Choroid plexus epithelial cell (primary cell): ENCODE measurements around the gene KCTD5.
"Not testable (repeated sequence)": the region's sequence is repeated elsewhere in the genome, so short reads cannot be mapped to it uniquely, and the experiment has no call there.

Source experiments
- DNase-seq: peaks from one replicate; pipeline ENCODE4 v3.0.0-alpha.2; 2010; ENCODE audit warnings: low read depth
- H3K4me3 ChIP-seq: 2 replicates; pipeline ENCODE4 v1.5.1; 2011; ENCODE audit warnings: low read depth, mild to moderate bottlenecking, control low read depth, low read length, moderate library complexity
- CTCF ChIP-seq: conservative IDR thresholded peaks from 2 replicates; pipeline ENCODE4 v1.5.1; 2011; ENCODE audit warnings: low read depth, mild to moderate bottlenecking, control low read depth, inconsistent platforms, low read length, moderate library complexity

The KCTD5 gene

GRCh38 chr16:2671741-2672140, 10.6 kb upstream of the KCTD5 start:
- H3K4me3 ChIP-seq = no peak overlapping the region
- no peak for DNase-seq
- TF ChIP-seq CTCF = no peak

DNA sequence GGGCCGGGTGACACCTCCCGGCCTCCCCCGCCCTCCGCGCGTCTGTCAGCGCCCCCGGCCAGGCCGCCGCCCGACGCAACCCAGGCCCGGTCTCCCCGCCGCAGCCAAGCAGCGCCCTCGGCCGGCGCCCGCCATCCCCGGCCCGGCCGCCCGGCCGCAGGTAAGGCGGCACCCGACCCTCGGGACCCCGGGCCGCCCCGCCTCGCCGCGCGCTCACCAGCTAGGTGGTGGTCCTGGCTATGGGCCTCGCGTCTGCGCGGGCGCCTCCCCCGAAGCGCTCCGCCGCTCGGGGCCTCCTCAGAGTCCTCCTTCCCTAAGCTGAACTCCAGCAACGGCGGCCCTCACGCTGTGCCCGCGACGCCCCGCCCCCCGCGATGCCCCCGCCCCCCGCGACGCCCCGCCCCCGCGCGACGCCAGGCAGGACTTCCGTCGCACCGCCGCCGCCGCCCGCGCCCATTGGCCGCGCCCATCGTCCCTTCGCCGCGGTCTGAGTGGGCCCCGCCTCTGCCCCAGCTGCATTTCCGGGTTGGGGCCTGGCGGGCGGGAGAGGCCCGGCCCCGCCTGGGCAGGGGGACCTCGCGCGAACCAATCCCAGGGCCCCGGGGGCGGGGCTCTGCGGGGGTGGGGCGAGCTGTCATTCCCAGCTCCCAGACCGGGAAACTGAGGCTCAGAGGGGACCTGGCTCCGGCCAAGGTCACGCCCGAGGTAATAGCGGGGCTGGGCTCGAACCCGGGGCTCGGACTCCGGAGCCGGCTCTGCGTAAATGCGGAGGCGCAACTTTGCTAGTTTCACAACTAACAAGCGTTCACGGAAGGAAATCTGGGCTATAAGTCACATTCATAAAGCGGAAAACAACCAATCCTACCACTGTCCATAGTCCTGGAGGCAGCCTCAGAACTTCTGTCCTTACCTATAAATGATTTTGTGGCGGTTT, 9.0 kb upstream of the KCTD5 start:
- TF ChIP-seq CTCF = no peak
- DNase-seq = peak; percentile 95

GRCh38 chr16:2675021-2675420, 7.3 kb upstream of the KCTD5 start:
- no peak for TF ChIP-seq CTCF
- no peak overlapping the region for H3K4me3 ChIP-seq
- no peak for DNase-seq

More for the DNA sequence above, 9.0 kb upstream of the KCTD5 start:
- H3K4me3 ChIP-seq = peak overlapping the region; percentile 70

GRCh38 chr16:2675714-2676113, 6.6 kb upstream of the KCTD5 start:
- no peak for TF ChIP-seq CTCF

DNA sequence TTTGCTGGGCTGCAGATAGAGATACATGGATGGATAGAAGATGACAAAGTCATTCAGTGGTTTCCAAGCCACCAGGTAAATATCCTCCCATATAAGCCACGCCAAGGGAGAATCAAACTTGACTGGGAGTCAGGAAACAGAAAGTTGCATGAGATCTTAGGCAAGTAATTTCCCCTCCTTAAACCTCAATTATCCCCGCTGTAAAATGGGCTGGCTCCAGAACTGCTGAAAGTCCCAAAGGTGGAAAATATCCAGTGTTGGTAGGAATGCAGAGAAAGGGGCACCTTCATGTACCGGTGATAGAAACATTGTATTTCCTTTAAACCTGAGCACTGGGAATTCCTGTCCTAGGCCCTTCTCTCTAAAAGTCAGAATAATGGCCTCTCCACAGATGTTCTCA, 5.4 kb upstream of the KCTD5 start:
- not testable (repeated sequence) for DNase-seq, H3K4me3 ChIP-seq

More at GRCh38 chr16:2675714-2676113, 6.6 kb upstream of the KCTD5 start:
- DNase-seq = no peak
- H3K4me3 ChIP-seq = no peak overlapping the region

- H3K4me3 ChIP-seq, DNase-seq: not testable (repeated sequence)
These were observed 3.9 kb upstream of the KCTD5 start for GRCh38 chr16:2678206-2678965.

DNA sequence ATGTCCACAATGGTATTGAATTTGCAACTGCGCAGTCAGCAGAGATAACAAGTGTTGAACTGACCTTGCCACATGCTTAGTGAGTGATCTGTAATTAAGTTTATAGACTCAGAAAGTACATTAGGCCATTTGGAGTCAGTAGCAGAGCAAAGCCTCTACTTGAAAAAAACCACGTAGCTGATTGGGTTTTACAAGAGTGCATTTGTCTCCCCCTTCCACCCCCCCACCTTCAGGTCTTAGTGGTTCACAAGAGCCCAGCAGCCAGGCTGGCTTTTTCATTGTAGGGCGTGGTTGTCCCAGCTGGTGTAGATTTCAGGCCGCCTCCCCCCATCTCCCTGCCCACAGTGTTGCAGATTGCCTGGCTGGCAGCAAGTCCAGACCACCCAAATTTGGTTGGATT, 2.4 kb upstream of the KCTD5 start:
- DNase-seq, H3K4me3 ChIP-seq: not testable (repeated sequence)

- H3K4me3 ChIP-seq, DNase-seq: not testable (repeated sequence)
These were observed 2.0 kb upstream of the KCTD5 start for GRCh38 chr16:2680360-2680759.

DNA sequence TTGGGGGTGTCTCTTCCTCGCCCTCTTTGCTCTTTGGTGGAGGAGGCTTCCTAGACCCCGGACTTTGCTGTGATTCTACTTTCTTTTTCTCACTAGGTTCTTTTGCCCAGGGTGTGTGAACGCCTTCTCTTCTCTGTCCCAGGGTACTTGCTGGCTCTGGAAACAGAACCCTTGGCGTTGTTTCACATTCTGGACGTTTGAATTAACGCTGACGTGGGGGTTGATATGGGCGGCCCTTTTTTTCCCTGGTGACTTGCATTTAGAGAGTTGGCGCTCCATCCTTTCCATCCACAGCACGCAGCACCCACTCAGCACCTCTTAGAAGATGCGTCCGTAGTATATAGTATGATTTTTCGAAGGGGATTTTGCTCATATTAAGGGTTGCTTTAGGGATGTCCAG, 718 bp downstream of the KCTD5 start:
- peak; percentile 20 for DNase-seq
- H3K4me3 ChIP-seq = peak overlapping the region; percentile 97

DNA sequence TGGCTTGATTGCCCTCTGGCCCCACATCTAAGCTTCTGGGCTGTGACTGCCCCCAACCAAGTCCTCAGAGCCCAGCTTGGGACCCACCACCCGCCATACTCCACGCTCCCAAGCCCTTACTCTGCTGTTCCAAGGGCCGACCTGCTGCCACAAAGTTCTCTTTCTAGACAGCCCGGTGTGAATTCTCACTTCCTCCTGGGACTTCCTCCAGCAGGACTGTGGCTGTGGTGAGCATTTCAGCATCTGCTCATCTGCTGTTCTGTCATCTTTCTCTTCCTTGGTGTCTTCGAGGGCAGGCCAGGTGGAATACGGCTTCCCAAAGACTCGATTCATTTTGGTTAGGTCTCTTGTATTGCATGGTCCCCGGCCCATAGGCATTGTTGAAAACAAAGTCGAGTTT, 3.8 kb downstream of the KCTD5 start:
- H3K4me3 ChIP-seq, DNase-seq: not testable (repeated sequence)
